Middle frontal gyrus (tissue), 1 donor: ENCODE data around the gene SHISA8.

Experiments
- DNase-seq: peaks from one replicate; pipeline ENCODE4 v3.0.0-alpha.2; 2015; ENCODE audit warnings: low spot score; ENCODE audit errors: extremely low spot score

SHISA8 gene

GRCh38 chr22:41933411-41934177 lies 18.7 kb upstream of the SHISA8 start:
- DNase-seq = no peak

- DNase-seq = no peak
Measured at GRCh38 chr22:41932353-41932752, 17.5 kb upstream of the SHISA8 start.

DNA sequence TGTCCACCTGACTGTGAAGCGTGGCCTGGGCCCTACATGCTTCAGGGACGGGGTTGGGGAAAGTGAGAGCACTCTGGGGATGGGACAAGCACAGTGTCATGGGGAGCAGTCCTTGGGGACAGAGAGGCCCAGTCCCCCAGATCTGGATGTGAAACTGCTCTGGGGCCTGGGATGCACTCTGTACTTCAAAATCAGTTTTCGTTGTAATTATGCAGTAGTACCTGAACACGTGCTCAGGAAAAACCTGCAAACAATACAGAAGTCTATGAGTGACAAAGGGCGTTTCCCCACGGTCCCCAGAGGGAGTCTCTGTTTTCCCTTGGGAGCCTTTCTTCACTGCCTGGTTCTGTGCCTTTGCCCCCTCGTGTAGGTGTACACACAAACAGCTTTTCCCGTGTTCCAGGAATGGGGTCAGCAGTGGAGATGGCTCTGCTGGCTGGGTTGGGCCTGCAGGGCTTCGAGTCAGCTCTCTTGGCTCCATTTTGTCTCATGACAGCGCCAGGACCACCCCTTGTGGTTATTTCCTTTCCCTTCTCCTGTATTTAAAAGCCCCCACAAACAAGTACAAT lies 16.9 kb upstream of the SHISA8 start:
- no peak for DNase-seq

- no peak for DNase-seq
Measured at GRCh38 chr22:41929418-41929810, 14.5 kb upstream of the SHISA8 start.

DNA sequence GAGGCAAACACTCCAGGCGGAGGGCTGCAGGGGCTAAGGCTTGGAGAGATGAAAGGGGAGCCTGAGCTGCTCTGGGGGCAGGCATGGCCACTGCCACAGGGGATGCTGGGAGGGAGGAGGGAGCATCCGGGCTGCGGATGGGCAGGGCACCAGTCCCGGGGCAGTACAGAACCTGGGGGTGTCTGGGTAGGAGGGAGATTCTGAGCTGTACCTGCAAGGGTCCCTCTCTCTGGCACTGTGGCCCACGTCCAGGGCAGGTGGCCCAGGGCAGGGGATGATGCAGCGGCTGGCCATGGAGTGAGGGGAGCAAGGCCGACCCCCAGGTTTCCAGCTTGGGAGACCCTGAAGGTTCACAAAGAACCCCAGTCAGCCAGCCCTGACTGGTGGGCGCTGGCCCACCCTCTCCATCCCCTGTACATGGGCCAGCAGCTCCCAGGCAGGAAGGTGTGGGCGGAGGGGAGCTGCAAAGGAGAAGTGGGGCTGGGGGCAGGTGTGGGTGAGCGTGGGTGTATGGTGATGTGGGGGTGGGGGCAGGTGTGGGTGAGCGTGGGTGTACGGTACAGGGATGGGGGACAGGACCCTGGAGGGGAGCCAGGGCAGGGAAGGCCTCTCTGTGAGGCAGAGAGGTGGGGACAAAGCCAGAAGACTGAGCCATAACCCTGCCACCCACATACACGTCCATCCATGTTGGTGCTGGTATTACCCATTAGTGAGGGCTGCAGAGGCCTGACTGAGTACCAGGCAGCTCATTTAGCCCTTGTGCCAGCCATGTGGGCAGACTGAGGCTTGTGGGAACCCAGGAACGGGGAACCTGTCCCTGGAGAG lies 13.9 kb upstream of the SHISA8 start:
- no peak for DNase-seq

GRCh38 chr22:41927813-41928212 lies 12.9 kb upstream of the SHISA8 start:
- DNase-seq = no peak

DNA sequence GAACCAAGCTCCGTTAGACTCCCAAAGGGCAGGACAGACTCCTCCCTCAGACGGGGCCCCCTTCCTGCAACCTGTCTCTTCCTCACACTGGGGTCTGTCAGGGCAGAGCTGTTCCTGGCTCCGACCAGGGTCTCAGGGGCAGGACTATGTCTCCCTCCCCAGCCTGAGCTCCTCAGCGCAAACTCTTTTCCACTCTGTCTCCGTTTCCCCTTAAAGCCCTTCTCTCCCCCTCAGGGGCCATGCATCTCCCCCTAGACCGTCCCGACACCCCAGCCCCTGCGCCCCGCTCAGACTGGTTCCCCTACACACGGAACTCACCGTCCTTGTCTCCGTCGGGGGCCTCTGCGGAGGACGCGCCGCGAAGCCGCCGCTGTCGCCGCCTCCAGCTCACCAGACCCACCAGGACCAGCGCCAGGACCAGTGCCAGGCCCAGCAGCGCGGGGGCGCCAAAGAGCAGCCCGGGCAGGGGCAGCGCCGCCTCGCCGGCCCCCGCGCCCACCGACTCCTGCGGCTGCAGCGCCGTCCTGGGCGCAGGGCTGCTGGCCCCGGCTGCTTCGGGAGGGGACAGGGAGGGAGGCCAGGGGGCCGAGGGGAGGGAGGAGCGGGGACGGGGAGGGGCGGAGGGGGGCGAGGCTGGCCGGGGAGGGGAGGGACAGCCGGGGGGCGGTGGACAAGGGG lies 11.0 kb upstream of the SHISA8 start:
- DNase-seq = no peak

GRCh38 chr22:41923595-41924276 lies 8.9 kb upstream of the SHISA8 start:
- no peak for DNase-seq

DNA sequence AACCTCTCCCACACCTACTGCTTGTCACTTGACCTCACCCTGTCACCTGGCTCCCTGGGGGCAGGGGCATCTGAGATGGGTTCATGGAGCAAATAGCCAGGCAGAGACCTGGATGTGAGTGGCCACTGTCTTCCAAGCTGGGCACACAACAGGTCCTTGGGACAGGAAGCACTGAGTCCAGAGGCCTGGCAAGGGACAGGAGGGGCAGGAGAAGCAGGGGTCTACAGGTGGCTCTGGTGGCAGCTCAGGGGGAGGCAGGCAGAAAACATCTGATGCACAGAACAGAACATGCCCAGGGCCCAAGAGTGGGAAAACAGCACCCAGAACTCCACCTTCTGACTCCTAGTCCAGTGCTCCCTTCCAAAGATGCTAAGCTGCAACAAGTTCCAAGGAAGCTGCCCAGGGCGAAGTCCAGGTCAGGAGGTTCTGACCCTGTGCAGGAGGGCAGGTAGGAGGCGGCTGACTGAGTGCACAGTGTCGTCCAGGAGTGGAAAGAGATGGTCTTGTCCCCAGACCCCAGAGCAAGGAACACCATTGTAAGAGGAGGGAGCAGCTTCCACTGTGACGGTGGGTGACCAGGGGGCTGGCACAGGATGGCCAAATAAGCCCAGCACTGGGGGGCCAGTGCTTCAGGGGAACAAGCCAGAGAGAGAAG lies 8.2 kb upstream of the SHISA8 start:
- no peak for DNase-seq

DNA sequence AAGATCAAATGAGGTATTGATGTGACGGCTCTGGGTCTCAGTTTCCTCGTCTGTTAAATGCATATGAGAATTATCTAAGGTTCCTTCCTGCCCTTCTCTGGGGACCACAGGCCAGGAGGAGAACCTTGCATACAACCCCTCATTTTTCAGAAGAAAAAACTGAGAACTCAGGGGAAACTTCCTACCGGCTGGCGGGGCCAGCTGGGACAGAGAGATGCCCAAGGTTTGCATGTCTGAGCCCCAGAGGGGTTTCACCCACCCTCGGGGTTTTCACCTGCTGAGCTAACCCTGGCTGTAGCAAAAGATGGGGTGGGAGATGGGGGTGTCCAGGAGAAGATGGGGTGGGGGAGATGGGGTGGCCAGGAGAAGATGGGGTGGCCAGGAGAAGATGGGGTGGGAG lies 7.5 kb upstream of the SHISA8 start:
- DNase-seq = no peak

DNA sequence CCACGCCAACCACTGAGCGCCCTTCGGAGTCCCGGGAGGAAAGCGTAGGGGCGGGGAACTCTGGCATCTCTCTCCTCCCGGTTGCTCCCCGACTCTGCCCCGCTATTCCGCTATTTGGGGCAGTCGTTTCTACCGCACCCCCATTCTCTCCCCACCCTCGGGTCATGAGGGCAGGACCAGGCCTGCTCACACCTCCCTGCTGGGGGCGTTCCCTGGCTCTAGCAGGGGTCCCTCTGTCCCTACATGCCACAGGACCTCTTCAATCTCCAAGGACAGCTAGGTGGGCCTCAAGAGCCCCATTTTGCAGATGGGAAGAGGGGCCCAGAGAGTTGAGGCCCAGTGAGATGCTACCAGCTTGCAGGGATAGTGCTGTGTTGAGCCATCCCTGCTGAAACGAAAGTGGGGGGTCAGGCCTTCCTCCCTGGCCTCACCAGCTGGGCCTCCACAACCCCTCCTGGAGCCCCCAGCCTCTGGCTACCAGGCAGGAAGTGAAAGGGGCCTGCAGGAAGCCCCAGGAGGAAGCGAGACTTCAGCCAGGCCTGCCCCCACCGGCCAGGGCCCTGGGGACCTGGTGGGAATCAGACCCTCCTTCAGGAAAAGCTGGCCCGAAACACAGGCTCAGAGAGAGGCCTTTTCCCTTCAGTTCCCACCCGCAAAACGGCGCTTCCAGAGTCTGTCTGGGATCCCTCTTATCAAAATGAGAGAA lies 5.5 kb upstream of the SHISA8 start:
- no peak for DNase-seq

- DNase-seq = no peak
Measured at GRCh38 chr22:41919357-41920224, 4.7 kb upstream of the SHISA8 start.

- peak; percentile 20 for DNase-seq
Measured at GRCh38 chr22:41917903-41918791, 3.3 kb upstream of the SHISA8 start.

DNA sequence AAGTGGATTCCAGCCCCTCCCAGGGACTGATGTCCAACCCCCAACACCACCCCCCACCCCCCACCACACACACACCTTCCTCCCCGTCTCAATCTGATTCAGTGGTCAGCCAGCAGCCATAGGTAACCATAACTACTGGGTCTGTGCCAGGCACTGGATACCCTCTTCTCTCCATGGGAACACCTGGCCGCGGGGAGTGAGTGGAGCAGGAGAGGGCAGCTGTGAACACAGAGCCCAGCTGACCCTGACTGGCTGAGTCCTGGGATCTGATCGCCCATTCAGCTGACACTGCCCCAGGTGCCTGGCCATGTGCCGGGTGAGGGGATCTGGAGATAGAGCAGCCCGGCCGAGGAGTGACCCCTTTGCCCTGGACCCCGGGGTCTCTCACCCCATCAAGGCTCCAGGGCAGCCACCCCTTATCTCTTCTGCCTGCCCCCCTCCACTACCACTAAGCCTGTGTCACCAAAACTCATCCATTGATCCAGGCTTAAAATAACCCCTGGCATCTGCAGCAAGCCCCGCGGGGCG lies 2.6 kb upstream of the SHISA8 start:
- no peak for DNase-seq

- DNase-seq = no peak
Measured at GRCh38 chr22:41916745-41917358, 2.0 kb upstream of the SHISA8 start.

DNA sequence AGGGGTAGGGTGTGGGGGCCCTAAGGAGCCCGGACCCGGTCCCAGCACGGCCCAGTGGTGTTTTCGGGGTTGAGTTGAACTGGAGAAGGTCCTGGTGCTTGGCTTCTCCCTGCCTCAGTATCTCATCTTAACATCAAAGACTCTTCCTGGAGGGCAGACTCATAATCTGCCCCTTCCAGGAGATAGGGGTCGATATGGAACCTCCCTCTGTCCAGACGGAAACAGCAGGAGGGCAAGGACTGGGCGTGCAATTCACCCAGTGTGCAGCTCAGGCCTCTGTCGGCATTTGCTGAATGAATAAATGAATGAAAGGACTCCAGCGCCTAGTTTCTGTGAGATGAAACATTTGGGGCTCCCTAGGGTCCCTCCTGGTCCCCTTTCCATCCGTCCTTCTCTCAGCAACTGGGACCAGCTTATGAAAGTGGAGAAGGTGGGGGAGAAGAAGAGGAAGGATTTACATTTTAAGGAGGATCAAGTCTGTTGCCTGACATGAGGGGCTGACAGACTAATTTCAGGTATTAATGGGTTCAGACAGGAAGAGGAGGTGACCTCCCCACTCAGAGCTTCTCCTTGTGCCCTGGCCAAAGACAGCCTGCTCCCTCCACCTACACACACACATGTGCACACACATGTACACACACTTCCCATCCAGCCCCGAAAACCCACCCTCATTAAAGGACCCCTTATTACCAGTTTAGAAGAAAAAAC lies 1.1 kb upstream of the SHISA8 start:
- DNase-seq = no peak

DNA sequence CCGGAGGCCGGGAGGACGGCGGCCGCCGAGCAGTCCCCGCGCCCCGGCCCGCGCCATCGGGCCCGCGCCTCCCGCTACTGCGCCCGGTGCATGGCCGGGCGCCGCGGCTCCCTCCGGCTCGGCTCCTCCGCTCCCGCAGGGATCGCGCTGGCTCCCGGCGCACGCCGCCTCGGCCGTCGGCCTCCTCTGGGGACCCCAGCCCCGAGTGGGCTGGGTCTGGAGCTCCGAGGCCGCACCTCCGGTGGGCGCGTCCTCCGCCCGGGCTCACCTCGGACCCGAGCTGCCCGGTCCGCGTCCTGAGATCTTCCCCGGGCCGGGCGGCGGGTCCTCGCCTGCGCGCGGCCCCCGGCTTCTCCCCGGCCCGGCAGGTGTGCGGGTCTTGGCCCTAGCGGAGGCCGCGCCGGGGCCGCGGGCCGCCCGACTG lies 251 bp downstream of the SHISA8 start:
- DNase-seq = no peak
